Measurements from ENCODE around the gene TMBIM1. TPM values are rescaled to one million over a fixed set of nuclear protein-coding genes. Genes with fewer than 3 reads are reported as not detected.

The TMBIM1 gene
- total RNA-seq, 1 donor from 2014 or later, result 212 TPM

- DNase-seq (ENCODE audit: low spot score), result peak; percentile 94
Observed at GRCh38 chr2:218259099-218259961, 33.0 kb downstream of the TMBIM1 start.

DNA sequence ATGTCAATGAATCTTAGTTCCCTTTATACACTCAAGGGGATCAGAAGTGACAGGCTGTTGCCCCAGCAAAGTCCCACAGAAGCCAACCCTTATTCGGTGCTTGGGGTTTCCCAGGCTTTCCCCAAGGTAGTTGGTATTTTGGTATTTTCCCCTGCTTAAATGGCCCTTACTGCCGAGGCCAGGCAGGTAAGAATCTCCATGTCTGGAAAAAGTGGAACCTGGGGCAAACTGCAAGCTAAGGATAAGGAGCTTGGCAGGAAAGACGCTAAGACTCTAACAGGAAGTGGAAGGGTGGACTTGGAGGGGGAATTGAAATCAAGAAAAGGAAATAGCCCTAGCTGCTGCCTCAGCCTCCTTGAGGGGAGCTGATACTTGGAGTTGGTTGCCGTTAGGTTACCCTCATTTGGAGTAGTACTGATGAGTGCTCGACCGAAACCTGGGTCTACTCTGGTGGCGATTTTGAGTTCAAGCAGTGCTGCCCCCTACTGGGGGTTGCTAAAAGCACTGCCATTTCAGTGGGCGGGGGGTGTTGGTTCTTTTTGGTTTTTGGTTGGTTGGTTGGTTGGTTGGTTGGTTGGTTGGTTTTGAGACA is 34.8 kb downstream of the TMBIM1 start:
- DNase-seq (ENCODE audit: low spot score), result peak; percentile 51

- no peak for DNase-seq (ENCODE audit: low spot score)
Observed at GRCh38 chr2:218256612-218257350, 35.5 kb downstream of the TMBIM1 start.

DNA sequence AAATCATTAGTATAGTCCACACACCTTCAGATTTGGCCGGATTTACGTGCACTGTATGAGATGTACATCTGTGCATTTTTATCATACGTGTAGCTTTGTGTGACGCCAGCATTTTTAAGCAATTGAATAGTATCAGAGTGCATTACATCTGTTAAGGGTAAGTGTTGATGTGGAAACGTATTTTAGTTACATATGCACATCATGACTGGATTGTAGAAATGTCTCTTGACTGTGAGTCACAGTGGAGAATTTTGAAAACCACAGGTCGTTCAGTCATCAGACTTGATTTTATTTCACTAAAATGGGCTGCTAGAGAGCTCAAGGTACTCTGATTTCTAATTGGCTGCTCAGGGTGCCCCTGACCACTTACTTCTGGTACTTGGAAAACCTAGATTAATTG is 36.9 kb downstream of the TMBIM1 start:
- no peak for DNase-seq (ENCODE audit: low spot score)

DNA sequence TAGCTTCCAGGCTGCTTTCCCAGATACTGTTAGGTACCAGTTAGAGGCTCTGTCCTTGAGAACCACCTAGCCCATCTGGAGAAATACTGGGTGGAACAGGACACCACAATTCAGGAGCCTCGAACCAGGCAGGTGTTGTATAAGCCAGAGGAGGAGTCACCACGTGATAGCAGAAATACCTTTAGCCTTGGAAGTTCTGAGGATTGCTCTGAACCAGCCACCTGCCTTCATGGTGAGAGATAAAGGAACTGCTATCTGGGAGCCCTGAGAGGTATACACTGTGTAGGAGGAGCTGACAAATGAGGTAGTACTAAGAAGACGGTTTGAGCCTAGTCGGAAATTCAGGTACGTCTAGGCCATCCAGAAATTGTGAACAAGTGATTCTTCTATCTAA is 39.1 kb downstream of the TMBIM1 start:
- DNase-seq (ENCODE audit: low spot score), result no peak

- DNase-seq (ENCODE audit: low spot score), result no peak
Observed at GRCh38 chr2:218252509-218253231, 39.6 kb downstream of the TMBIM1 start.

DNA sequence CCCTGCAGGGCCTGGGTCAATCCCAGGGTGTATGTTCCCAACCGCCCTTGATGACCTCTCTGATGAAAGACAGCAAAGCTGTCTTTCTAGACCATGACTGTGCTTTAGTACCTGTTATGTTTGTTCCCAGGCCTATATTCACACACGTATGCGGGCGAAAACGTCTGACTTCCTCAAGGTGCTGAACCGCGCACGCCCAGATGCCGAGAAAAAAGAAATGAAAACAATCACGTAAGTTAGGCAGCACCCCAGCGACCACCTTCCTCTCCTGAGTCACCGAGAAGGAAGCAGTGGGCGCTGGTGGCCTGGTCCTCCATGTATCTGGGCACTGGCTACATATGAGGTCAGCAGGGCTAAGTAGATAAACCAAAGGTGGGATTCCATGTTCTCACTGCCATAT is 42.6 kb downstream of the TMBIM1 start:
- no peak for DNase-seq (ENCODE audit: low spot score)

DNA sequence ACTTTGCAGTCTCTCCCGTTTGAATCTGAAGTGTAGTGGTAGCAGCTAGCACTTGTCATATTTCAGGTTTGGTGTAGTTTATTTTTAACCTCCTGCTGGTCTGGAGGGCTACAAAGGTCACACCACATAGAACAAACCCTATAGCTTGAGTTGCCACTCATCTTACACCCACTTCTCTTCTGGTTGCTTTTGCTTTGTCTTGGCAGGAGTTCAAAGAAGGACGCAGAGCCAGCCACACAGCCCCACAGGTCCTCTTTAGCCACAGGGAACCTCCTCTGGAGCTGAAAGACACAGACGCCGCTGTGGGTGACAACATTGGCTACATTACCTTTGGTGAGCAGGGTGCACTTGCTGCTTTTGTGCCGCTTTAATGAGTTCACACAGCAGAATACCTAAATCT is 47.1 kb downstream of the TMBIM1 start:
- DNase-seq (ENCODE audit: low spot score), result no peak

- DNase-seq (ENCODE audit: low spot score), result no peak
Observed at GRCh38 chr2:218244665-218245064, 47.6 kb downstream of the TMBIM1 start.

DNA sequence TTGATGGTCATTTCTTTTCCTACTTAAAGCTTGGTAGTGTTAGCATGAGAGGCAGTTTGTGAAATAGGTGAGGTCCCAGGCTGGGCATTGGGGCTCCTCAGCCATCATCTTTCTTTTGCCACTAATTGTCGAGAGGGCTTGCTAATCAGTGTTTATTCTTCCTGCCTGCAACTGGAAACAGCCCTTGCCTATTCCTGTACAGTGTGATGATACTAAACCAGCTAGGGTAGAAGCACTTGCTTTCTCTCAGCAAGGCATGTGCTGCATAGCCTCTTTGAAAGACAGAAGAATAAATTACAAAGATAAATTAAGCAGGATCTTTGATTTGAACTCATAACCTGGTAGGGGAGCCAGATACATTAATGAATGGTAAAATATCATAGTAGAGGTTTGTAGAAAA is 48.1 kb downstream of the TMBIM1 start:
- no peak for DNase-seq (ENCODE audit: low spot score)

DNA sequence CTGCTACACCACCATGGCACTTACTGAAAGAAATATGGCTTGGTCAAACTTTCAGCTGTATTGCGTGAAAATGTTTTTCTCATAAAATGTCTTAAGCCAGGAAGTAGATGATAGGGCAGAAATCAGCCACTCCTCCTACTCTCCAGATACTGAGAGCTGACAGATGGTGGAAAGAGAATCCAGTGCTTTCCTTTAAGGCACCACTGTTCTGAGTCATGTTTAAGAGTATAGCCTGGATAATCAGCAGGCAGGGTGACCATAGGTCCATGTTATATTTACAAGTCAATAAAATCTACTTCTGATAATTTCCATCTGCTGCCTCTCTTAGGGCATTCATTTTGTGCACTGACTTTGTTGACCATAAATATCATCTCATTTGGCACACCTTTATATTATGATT is 53.4 kb downstream of the TMBIM1 start:
- peak; percentile 52 for DNase-seq (ENCODE audit: low spot score)

- DNase-seq (ENCODE audit: low spot score), result no peak
Observed at GRCh38 chr2:218236829-218237228, 55.5 kb downstream of the TMBIM1 start.

- no peak for DNase-seq (ENCODE audit: low spot score)
Observed at GRCh38 chr2:218235017-218235416, 57.3 kb downstream of the TMBIM1 start.

DNA sequence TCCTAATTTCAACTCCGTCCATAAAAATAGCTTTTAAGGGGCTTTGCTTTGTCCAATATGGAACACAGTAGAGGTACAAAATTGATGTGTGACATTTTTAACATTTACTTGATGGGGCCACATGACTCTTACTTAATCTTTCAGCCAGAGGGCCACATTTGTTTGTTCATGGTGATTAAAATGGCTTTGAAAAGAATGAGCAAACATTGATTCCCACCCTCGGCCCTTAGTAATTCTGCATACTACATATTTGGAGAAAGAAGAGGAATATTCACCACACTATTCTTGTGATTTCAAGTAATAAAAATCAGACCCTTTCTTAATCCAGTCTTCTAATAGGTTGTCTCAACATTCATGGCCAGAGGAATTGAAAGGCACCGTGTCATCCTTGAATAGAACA is 57.8 kb downstream of the TMBIM1 start:
- DNase-seq (ENCODE audit: low spot score), result no peak

DNA sequence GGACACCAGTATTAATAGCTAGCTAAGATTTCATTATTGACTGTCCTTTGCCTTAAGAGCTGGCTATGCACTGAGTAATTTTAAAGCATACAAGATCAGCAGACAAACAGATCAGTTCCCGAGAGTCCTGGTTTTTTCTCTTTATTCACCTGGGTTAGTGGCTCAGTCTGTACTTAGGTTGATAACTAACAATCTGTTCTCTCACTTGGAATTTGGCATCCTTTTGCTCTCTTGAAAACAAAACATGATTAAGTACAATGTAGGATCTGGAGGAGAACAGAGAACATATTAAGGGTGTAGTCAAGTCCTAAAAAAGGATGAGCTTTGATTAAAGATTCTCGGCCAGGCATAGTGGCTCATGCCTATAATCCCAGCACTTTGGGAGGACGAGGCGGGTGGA is 58.8 kb downstream of the TMBIM1 start:
- no peak for DNase-seq (ENCODE audit: low spot score)

DNA sequence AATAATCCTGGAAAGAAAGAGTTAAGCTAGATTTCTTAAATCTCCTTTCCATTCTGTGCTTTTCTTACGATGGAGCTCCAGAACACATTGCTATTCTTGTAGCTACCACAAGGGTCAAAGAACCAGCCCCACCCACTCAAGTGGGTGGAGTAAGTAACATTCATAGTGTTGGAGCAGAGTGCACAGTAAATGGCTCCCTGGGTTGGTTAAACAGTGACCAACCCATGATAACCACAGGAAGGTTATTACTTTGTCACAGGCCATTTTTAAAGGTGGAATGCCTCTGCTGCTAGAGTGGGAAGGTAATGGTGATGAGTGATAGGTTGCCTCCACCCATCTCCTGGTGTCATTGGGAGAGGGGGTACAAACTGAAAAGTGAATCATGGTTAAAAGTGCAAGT is 61.4 kb downstream of the TMBIM1 start:
- DNase-seq (ENCODE audit: low spot score), result no peak

- DNase-seq (ENCODE audit: low spot score), result no peak
Observed at GRCh38 chr2:218229851-218230250, 62.5 kb downstream of the TMBIM1 start.

DNA sequence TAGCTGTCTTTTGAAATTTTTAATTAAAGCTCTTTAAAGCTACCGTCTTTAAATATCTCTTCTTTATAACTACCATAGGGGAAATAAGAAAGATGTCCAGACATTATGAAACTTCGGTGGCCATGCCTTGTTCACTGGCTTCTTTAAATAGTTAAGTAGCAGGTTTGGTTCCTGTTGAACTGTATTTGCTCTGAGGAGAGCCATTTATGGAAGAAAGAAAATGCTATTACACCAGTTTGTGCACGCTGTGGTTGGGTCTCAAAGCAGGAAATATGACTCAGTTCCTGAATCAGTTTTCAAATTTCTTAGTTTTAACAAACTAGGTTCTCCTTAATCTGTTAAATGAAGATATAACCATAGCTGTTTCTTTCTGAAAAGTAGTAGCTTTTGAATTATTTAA is 63.1 kb downstream of the TMBIM1 start:
- peak; percentile 80 for DNase-seq (ENCODE audit: low spot score)

DNA sequence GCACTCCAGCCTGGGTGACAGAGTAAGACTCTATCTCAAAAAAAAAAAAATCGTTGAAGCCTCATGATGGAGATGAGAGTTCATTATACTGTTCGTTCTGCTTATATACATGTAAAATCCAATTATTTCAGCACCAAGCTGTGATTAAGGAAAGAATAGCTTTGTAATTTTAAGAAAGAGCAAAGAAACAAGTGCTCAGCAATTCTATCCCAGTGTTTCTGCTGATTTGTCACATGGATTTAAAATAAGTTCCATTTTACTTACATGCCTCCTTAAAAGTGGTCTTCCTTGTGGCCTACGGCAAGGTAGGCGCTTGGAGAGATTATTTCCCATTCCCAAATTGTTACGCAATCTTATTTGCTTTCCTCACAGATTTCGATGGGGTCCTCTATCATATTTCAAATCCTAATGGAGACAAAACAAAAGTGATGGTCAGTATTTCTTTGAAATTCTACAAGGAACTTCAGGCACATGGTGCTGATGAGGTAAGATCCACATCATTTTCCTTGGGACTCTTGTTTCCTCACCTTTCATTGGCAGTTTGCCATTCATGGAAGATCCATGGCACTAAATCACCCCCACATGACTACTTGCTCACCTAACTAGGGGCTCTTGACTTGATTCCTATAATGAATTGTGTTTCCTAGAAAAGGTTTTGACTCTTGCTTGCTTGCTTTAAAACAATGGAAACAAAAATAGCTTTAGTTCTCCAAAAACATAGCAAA is 63.8 kb downstream of the TMBIM1 start:
- DNase-seq (ENCODE audit: low spot score), result no peak

DNA sequence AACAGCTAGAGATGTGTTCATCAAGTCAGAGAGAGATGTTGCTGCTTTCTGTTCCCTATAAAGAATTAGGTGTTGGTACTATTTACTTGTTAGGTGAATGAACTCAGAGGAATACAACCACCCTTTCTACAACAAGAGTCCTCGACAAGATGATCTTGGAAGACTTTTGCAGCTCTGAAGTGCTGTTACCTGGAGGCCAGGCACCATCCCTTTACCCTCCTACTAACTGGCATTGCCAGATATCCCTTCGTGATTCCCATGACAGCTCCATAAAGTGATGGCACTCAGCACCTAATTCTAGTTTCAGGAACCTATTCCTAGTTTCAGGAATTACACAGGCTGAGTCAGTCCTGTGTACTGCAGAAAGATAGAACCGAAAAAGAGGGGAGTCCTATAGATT is 65.4 kb downstream of the TMBIM1 start:
- DNase-seq (ENCODE audit: low spot score), result no peak
